Middle frontal gyrus (tissue), 1 donor: Measurements from ENCODE around the gene ATP11A.

ENCODE experiments used
- DNase-seq: peaks from one replicate; pipeline ENCODE4 v3.0.0-alpha.2; 2015; ENCODE audit warnings: low spot score; ENCODE audit errors: extremely low spot score

Gene ATP11A

GRCh38 chr13:112890316-112891145, 200.7 kb downstream of the ATP11A start:
- no peak for DNase-seq

- no peak for DNase-seq
Measured at GRCh38 chr13:112891477-112892401, 201.9 kb downstream of the ATP11A start.

- no peak for DNase-seq
Measured at GRCh38 chr13:112892426-112893206, 202.8 kb downstream of the ATP11A start.

GRCh38 chr13:112893207-112893569, 203.3 kb downstream of the ATP11A start:
- no peak for DNase-seq

GRCh38 chr13:112893570-112894422, 204.0 kb downstream of the ATP11A start:
- DNase-seq, result no peak

- DNase-seq, result no peak
Measured at GRCh38 chr13:112894423-112894672, 204.5 kb downstream of the ATP11A start.

- no peak for DNase-seq
Measured at GRCh38 chr13:112894673-112895481, 205.0 kb downstream of the ATP11A start.

GRCh38 chr13:112895521-112896465, 206.0 kb downstream of the ATP11A start:
- no peak for DNase-seq

- no peak for DNase-seq
Measured at GRCh38 chr13:112896736-112897602, 207.1 kb downstream of the ATP11A start.

- no peak for DNase-seq
Measured at GRCh38 chr13:112897603-112897955, 207.7 kb downstream of the ATP11A start.

GRCh38 chr13:112897956-112898620, 208.2 kb downstream of the ATP11A start:
- DNase-seq, result no peak

GRCh38 chr13:112898621-112899280, 208.9 kb downstream of the ATP11A start:
- no peak for DNase-seq

- no peak for DNase-seq
Measured at GRCh38 chr13:112899281-112900225, 209.7 kb downstream of the ATP11A start.

GRCh38 chr13:112900226-112900600, 210.4 kb downstream of the ATP11A start:
- no peak for DNase-seq

GRCh38 chr13:112900691-112901091, 210.9 kb downstream of the ATP11A start:
- no peak for DNase-seq

GRCh38 chr13:112902101-112902651, 212.3 kb downstream of the ATP11A start:
- no peak for DNase-seq
